ENCODE measurements around the gene STARD8.

Gene STARD8

DNA sequence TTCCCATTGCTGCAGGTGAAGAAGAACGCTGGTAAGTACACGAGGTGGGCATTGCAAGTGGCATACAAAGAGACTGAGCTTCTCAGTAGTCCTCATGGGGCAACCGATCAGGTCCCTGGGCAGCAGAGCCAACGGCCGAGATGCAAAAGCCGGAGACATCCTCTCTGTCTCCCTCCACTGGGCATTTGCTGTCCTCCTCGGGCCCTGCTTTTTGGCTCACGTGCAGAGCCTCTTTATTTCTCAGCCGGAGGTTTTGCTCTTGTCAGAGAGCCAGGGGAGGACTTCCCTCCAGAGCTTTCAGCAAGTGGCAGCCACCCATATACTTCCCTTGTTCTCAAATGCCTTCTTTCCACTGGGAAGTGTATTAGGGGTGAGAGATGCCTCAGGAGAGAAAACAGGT is 18.0 kb downstream of the STARD8 start:
- no peak for TF ChIP-seq CTCF (IDR thresholded peaks at IDR 0.05)
- no peak overlapping the region for H3K27ac ChIP-seq
- H3K9me3 ChIP-seq, result no peaks in the 10 kb centered on the region
- H3K36me3 ChIP-seq, result no peaks in the 10 kb centered on the region
- no peaks in the 10 kb centered on the region for H3K4me1 ChIP-seq
- H3K27me3 ChIP-seq, result no peaks in the 10 kb centered on the region
- DNase-seq, result peak in 1 of 2 donors; percentile 38
- H3K4me3 ChIP-seq, result no peak overlapping the region
- intact Hi-C loops (cut with DNase I; ENCODE audit: low total_unique reads), result no loop called here

GRCh38 chrX:68666580-68666979 is 19.1 kb downstream of the STARD8 start:
- no peaks in the 10 kb centered on the region for H3K4me1 ChIP-seq
- no peak for TF ChIP-seq CTCF (IDR thresholded peaks at IDR 0.05)
- intact Hi-C loops (cut with DNase I; ENCODE audit: low total_unique reads), result no loop called here
- no peaks in the 10 kb centered on the region for H3K9me3 ChIP-seq
- H3K36me3 ChIP-seq, result no peaks in the 10 kb centered on the region
- H3K27me3 ChIP-seq, result no peaks in the 10 kb centered on the region
- DNase-seq, result peak; percentile 42 to 70
- H3K4me3 ChIP-seq, result no peak overlapping the region
- H3K27ac ChIP-seq, result no peak overlapping the region

- no peak for DNase-seq
- H3K36me3 ChIP-seq, result no peaks in the 10 kb centered on the region
- H3K27ac ChIP-seq, result no peak overlapping the region
- H3K4me1 ChIP-seq, result no peaks in the 10 kb centered on the region
- intact Hi-C loops (cut with DNase I; ENCODE audit: low total_unique reads), result no loop called here
- no peak overlapping the region for H3K4me3 ChIP-seq
- no peak for TF ChIP-seq CTCF (IDR thresholded peaks at IDR 0.05)
- no peaks in the 10 kb centered on the region for H3K27me3 ChIP-seq
- no peaks in the 10 kb centered on the region for H3K9me3 ChIP-seq
Measured at GRCh38 chrX:68669094-68669860, 21.8 kb downstream of the STARD8 start.

DNA sequence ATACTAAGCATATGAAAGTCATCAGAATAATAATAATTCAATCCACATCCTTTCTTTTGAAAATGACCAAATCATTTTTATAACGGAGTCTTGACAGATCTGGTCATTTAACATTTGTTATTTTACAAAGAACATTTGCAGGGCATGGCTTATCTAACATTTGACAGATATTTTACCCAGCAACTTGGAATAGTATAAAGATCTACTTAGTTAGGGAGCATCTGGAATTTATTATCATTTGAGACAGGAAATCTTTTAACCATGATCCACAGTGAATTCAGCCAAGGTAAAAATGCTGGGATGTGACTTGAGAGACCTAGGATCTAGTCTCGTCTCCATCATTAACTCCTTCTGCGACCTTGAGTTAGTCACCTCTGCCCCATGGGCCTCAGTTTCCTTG is 22.4 kb downstream of the STARD8 start:
- no peak for TF ChIP-seq CTCF (IDR thresholded peaks at IDR 0.05)
- Histone ChIP-seq H3K27ac (no peak overlapping the region), H3K36me3 (no peaks in the 10 kb centered on the region), H3K4me3 (no peak overlapping the region), H3K27me3 (no peaks in the 10 kb centered on the region), H3K9me3 (no peaks in the 10 kb centered on the region), H3K4me1 (no peaks in the 10 kb centered on the region)
- intact Hi-C loops (cut with DNase I; ENCODE audit: low total_unique reads), result no loop called here
- no peak for DNase-seq

GRCh38 chrX:68671221-68671620 is 23.8 kb downstream of the STARD8 start:
- Histone ChIP-seq H3K4me1 (no peaks in the 10 kb centered on the region), H3K27ac (no peak overlapping the region), H3K9me3 (no peaks in the 10 kb centered on the region), H3K4me3 (no peak overlapping the region), H3K27me3 (no peaks in the 10 kb centered on the region), H3K36me3 (no peaks in the 10 kb centered on the region)
- no peak for TF ChIP-seq CTCF (IDR thresholded peaks at IDR 0.05)
- no peak for DNase-seq
- intact Hi-C loops (cut with DNase I; ENCODE audit: low total_unique reads), result no loop called here
